HG03442 (cell line): ENCODE measurements around the gene FAM107A.
"Not testable (repeated sequence)": the region's sequence is repeated elsewhere in the genome, so short reads cannot be mapped to it uniquely, and the experiment has no call there.

ENCODE experiments used
- ATAC-seq: cut with Tn5 transposase; IDR thresholded peaks from one replicate; pipeline ENCODE4 v1.9.1; 2021; ENCODE audit warnings: mild to moderate bottlenecking, moderate library complexity; ENCODE audit not compliant: unreplicated experiment

FAM107A gene

DNA sequence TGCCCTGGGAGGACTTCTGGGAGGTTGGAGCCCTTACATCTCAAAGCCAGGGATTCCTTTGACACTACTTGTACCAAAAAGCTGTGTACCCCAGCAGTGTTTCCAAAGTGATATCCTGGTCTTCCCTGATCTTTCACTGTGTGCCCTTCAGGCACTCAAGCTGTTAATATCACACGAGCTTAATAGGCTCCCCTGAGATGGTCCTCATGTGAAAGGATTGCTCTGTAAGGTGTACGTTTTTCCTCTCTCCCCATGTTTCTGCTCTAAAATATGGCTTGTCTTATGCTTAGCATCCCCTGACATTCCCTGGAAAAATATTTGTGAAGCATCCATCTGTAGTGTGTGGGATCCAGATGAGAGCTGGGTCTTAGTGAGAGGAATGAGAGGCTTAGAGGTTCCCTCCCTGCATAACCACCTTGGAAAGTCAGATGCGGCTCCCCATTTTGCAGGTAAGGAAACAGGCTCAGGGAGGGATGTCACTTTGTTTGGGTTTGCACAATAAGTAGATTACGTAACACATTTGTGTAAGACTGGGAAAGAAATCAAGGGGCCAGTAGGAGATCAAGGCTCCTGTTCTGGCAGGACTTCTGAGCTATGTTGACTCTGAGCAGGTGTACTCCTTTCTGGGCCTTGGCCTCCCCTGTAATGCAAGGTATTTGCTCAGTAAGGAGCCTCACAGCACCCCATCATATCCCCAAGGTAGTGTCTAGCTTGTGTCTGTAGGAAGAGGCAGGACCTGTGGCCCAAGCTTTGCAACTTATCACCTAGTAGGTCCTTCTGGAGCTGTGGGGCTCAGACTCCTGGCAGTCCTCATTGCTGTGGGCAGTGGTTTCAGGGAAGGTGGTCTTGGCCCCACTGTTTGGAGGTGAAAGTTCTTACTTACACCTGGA is 39.5 kb downstream of the FAM107A start:
- no peak for ATAC-seq

DNA sequence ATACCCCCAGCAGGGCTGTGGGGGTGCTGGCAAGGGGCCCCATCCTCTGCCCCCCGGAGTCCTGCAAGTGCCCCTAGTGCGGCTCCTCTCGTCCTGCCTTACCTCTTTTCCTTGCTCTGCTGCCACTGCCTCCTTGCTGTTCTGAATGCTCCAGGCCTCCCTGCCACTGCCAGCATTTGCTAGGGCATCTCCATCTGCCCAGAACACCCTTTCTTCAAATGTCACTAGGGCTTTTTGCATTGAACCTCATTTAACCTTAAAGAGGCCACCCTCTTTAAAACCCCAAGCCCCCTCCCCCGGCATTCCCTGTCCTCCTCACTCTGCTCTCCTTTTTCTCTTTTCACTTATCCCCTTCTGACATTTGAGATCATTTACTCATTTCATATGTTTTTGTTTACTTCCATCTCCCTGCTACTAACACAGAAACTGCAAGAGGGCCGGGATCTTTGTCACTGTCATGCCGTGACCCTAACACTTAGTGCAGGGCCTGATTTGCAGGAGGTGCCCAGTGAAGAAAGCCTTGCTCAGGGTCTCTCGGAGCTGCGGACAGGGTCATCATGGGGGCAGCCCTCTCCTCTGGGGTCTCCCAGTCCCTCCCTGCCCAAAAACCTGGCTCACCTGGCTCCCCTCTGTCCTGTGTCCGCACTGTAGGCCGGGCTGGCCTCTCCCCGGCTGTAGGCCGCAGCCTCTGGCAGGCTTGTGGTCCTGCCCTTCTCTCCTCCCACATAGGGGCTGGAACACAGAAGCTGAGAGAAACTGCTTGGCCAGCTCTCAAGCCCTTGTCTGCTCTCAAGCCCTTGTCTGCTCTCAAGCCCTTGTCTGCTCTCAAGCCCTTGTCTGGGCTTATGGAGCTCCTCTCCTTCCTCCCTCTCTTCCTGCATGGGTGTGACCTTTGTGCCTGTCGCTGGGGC is 40.4 kb downstream of the FAM107A start, which contains the start of gene ACOX2:
Gene ACOX2, minus strand, starts transcription at position 690 of the 911 bp plus-strand sequence. CDS start 2,084 bp downstream, outside the sequence.
- no peak for ATAC-seq

- ATAC-seq = no peak
These were observed 41.4 kb downstream of the FAM107A start for GRCh38 chr3:58535531-58536500.

GRCh38 chr3:58534592-58535494 is 42.3 kb downstream of the FAM107A start:
- no peak for ATAC-seq

DNA sequence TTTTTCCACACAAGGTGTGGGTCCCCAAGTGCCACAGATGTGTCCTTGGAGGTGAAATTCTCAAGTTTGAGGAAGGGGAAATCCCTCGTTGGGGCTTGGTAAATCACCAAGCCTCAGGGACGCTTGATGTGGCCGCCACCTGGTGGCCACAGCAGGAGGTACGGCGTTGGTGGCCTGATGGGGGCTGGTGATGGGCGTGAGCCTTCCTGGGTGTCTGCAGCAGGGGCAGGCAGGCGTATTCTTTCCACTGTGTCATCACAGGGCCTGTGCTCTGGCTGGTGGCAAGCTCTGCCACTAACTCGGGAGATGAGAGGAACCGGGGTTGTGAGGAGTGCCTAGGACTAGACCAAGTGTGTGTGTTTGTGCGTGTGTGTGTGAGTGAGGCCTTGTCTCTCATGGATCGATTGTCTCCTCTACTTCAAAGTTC is 44.4 kb downstream of the FAM107A start:
- ATAC-seq = peak; percentile 91

DNA sequence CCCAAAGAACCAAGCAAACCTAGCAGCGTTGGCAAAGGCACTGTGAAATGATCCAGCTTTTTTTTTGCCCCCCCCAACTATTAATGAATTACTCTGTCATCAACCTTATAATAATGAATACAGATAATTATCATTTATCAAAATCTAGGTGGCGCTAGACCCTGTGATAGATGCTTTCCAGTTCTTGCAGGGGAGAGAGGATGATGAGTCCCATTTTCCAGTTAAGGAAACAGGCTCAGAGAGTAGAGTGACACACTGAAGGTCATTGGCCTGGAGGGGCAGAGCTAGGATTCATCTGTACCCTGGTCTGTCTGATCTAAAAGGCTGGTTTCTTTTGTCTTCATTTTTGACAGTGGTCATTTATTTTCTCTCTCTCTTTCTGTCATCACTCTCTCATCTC is 45.2 kb downstream of the FAM107A start:
- ATAC-seq = no peak

GRCh38 chr3:58531555-58531954 is 45.6 kb downstream of the FAM107A start:
- ATAC-seq = no peak

DNA sequence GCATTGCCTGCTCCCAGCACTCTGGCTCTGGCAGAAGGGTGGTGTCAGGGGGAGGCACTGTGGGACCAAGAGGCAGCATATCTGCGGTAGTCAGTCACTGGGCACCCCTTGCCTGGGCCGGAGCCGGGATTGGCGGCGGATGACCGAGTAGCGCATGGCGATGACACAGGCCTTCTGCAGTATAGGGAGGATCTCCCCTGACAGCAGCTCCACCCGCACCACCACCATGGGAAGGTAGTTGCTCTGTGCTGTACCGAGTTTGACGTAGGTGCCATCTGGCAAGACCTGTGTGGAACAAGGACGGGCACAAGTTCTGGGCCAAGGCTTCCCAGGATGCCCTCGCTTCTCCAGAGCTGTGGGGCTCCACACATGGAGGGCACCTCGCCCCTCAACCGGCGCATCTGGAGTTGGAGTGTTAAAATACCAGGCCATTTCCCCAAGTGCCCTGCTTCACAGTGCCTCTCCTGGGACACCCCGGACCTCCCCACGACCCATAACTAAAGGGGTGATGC is 46.8 kb downstream of the FAM107A start:
- ATAC-seq = no peak

GRCh38 chr3:58529516-58530353 is 47.5 kb downstream of the FAM107A start:
- ATAC-seq = no peak

DNA sequence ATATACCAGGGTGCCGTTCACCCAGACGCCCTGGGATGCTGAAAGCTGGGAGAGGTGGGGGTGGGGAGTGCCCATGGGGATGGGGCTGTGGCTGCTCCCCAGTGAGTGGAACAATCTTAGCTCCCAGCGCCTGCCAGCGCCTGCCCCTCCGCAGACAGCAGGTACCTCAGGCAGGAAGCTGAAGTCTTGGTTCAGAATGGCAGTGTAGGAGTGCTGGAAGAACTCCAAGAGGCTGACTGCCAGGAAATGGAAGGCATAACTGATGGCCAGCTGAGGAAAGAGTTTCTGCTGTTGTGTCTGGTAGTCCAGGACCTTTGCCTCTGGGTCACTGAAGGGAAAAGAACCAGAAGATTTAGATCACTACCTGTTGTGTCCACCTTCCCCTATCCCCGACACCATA is 48.6 kb downstream of the FAM107A start:
- ATAC-seq = no peak

- ATAC-seq = not testable (repeated sequence)
These were observed 49.8 kb downstream of the FAM107A start for GRCh38 chr3:58527440-58527839.

DNA sequence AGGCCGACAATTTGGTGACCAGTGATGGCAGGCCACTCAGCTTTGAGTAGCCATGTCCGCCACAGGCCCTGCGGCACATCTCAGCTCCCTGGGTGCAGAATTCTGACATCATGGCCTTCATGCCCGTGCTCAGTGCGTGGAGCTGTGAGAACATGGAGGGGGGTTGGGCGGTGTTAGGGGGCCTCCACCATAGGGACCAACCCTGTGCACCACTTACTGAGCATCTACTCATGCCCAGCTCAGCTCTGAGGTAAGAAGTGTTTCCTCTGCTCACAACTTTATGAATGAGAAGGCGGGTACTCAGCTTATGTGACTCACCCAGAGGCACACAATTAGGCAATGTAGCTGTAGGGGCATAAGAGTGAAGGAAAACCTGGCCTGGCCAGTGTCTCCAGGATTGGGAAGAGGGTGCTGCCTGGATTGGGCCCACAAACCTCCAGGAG is 50.7 kb downstream of the FAM107A start:
- no peak for ATAC-seq

- no peak for ATAC-seq
These were observed 52.8 kb downstream of the FAM107A start for GRCh38 chr3:58524326-58524888.

DNA sequence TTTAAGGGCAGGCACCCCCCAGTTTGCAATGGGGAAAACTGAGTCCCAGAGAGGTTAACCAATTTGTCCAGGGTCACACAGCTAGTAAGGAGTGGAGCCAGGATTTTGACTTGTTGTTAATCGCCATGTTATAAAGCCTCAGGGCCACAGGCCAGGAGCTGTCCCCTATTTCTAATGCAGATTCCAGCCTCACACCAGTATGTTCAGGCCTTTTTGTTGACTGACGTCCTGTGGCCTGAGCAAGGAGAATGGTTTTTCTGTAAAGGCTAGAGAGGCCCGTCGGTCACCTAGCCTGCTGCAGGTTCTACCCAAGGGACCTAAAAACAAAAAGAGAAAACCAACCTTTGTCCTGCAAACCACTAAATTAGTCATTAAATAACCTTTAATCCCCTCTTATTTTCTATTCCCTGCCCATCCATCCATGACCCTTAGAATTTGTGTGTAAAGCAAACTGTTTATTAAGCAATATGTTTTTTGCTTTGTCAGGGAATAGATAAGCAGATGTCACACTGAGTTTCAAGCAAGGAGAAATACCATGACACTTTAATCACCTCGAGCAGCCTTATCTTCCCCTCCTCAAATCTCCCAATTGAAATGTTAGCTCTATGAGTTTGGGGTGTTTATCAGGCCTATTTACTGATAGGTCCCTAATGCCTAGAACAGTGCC is 54.3 kb downstream of the FAM107A start:
- ATAC-seq = no peak

DNA sequence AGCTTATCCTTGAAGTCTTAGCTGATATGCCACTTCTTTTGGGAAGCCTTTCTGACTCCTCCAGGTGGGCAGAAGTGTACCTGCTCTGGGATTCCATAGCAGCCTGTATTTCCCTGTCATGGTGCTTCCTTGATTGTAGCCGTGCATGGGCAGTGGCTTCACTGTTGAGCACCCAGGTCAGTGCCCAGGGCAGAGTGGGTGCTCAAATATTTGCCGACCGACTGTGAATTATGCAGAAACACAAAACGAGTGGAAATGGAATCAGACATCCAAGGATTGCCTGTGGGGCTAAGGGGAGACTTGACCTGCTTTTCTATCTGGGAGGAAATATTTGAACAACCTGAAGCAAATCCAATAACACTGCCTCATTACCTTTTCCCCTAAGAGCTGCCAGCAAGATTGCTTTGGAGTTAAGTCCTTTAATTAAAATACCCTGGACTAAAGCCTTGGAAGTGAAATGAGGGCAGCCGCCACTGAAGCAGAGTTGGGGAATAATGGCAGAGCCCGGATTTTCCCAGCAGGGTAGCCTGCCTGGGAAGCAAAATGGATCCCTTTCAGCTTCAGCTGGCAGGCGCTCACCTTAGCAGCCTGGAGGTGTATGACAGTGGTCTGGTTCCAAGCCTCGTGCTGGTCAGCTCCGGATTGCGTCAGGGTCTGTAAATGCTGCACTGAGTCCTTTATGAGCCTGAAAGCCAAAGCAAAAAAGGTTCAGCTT is 55.1 kb downstream of the FAM107A start:
- ATAC-seq = no peak

DNA sequence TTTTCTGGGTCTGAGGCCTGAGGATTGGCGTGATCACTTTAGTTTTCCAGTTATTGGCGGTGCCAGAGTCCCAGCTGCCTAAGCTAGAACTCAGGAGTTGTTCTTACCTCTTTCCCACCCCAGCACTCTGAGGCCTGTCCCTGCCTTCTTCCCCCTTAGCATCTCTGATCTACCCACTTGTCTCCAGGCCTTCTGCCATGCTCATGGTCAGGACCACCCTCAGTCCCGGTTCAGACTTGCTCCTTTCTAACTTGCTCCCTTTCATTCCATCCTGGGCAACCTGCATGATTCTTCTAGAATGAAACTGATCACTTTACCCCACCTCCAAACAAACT is 55.9 kb downstream of the FAM107A start:
- ATAC-seq = no peak
